GM23338 (cell line): ENCODE results near the gene DTX4. TPM values are rescaled to one million over a fixed set of nuclear protein-coding genes. Genes with fewer than 3 reads are reported as not detected.

Source experiments
- ATAC-seq: fragments of 200-7000 bp; cut with Tn5 transposase; 3 replicates; pipeline ENCODE4 v1.9.1; 2020
- DNase-seq: peaks from one replicate; pipeline ENCODE4 v3.0.0-alpha.2; 2015; ENCODE audit warnings: low spot score
- H2AFZ ChIP-seq: fragments of 200-600 bp; sonication (generic); 2 replicates; pipeline ENCODE4 v1.8.0; 2016; ENCODE audit warnings: antibody characterized with exemption, mild to moderate bottlenecking, moderate library complexity
- H3F3A ChIP-seq: fragments of 200-600 bp; sonication (generic); replicated peaks from 2 replicates; pipeline ENCODE4 v1.8.0; 2017; ENCODE audit warnings: antibody characterized with exemption, mixed run types, low read depth
- H3K27ac ChIP-seq: fragments of 200-600 bp; sonication (generic); 2 replicates; pipeline ENCODE4 v1.6.1; 2016; ENCODE audit warnings: low read depth
- H3K27me3 ChIP-seq: fragments of 200-600 bp; sonication (generic); 2 replicates; pipeline ENCODE4 v1.8.0; 2016; ENCODE audit warnings: mild to moderate bottlenecking, mixed run types, moderate library complexity; ENCODE audit not compliant: insufficient read depth
- H3K36me3 ChIP-seq: fragments of 200-600 bp; sonication (generic); 2 replicates; pipeline ENCODE4 v1.8.0; 2016; ENCODE audit warnings: mild to moderate bottlenecking; ENCODE audit not compliant: insufficient read depth
- H3K4me1 ChIP-seq: fragments of 200-600 bp; sonication (generic); 2 replicates; pipeline ENCODE4 v1.8.0; 2016; ENCODE audit warnings: mild to moderate bottlenecking, moderate library complexity; ENCODE audit not compliant: insufficient read depth
- H3K4me2 ChIP-seq: fragments of 200-600 bp; sonication (generic); 2 replicates; pipeline ENCODE4 v1.7.1; 2017; ENCODE audit warnings: mixed run types
- H3K4me3 ChIP-seq: fragments of 200-600 bp; sonication (generic); 2 replicates; pipeline ENCODE4 v1.6.1; 2016; ENCODE audit warnings: mixed run types
- H3K79me2 ChIP-seq: fragments of 200-600 bp; sonication (generic); replicated peaks from 2 replicates; pipeline ENCODE4 v1.8.0; 2017; ENCODE audit warnings: mild to moderate bottlenecking; ENCODE audit not compliant: insufficient read depth
- H3K9me2 ChIP-seq: fragments of 200-600 bp; sonication (generic); 2 replicates; pipeline ENCODE4 v1.8.0; 2017; ENCODE audit not compliant: insufficient read depth
- H4K20me1 ChIP-seq: fragments of 200-600 bp; sonication (generic); replicated peaks from 2 replicates; pipeline ENCODE4 v1.8.0; 2017; ENCODE audit warnings: mild to moderate bottlenecking; ENCODE audit not compliant: insufficient read depth
- H3K27ac Mint-ChIP-seq: 2 replicates; pipeline ENCODE4 v1.8.0; 2020; ENCODE audit warnings: inconsistent platforms, mild to moderate bottlenecking, moderate library complexity, mixed read lengths
- H3K27me3 Mint-ChIP-seq: 3 replicates; pipeline ENCODE4 v1.8.0; 2022; ENCODE audit warnings: low read depth, mild to moderate bottlenecking, moderate library complexity, mixed read lengths, inconsistent platforms; ENCODE audit not compliant: insufficient read depth, poor library complexity
- H3K36me3 Mint-ChIP-seq: 3 replicates; pipeline ENCODE4 v1.8.0; 2021; ENCODE audit warnings: low read depth, mild to moderate bottlenecking, inconsistent platforms, moderate library complexity, mixed read lengths
- H3K4me1 Mint-ChIP-seq: 3 replicates; pipeline ENCODE4 v1.8.0; 2020; ENCODE audit warnings: mild to moderate bottlenecking, inconsistent platforms, mixed read lengths
- H3K4me3 Mint-ChIP-seq: 3 replicates; pipeline ENCODE4 v1.8.0; 2021; ENCODE audit warnings: moderate library complexity, mild to moderate bottlenecking, inconsistent platforms, mixed read lengths
- H3K9me3 Mint-ChIP-seq: 3 replicates; pipeline ENCODE4 v1.8.0; 2020; ENCODE audit warnings: moderate library complexity, mild to moderate bottlenecking, inconsistent platforms, mixed read lengths
- CREB1 ChIP-seq: fragments of 250-450 bp; sonication (Bioruptor Pico); IDR thresholded peaks from 2 replicates; pipeline ENCODE4 v1.5.0; 2020; ENCODE audit warnings: low read depth, mild to moderate bottlenecking, moderate library complexity
- EZH2 ChIP-seq: fragments of 200-600 bp; sonication (generic); IDR thresholded peaks from one replicate; pipeline ENCODE4 v1.8.0; 2017; ENCODE audit warnings: antibody characterized with exemption, mild to moderate bottlenecking, low read depth; ENCODE audit not compliant: unreplicated experiment
- EZH2phosphoT487 ChIP-seq: fragments of 200-600 bp; sonication (generic); IDR thresholded peaks from one replicate; pipeline ENCODE4 v1.8.1; 2018; ENCODE audit warnings: antibody characterized with exemption; ENCODE audit not compliant: unreplicated experiment
- JUNB ChIP-seq: IDR thresholded peaks from one replicate; pipeline ENCODE4 v1.6.1; 2016; ENCODE audit warnings: antibody characterized with exemption; ENCODE audit not compliant: unreplicated experiment
- NANOG ChIP-seq: IDR thresholded peaks from 2 replicates; pipeline ENCODE4 v1.6.1; 2016; ENCODE audit warnings: antibody characterized with exemption, borderline replicate concordance
- POLR2AphosphoS5 ChIP-seq: IDR thresholded peaks from 2 replicates; pipeline ENCODE4 v1.6.1; 2016; ENCODE audit warnings: antibody characterized with exemption, low read depth
- REST ChIP-seq: IDR thresholded peaks from one replicate; pipeline ENCODE4 v1.6.1; 2018; ENCODE audit warnings: antibody characterized with exemption; ENCODE audit not compliant: unreplicated experiment
- STAT1 ChIP-seq: IDR thresholded peaks from one replicate; pipeline ENCODE4 v1.6.1; 2016; ENCODE audit warnings: antibody characterized with exemption; ENCODE audit not compliant: unreplicated experiment
- ZNF114 ChIP-seq: fragments of 250-450 bp; sonication (Bioruptor Pico); IDR thresholded peaks from 2 replicates; pipeline ENCODE4 v1.5.0; 2020; ENCODE audit warnings: mild to moderate bottlenecking, moderate library complexity
- ZNF462 ChIP-seq: fragments of 250-450 bp; sonication (Bioruptor Pico); IDR thresholded peaks from 2 replicates; pipeline ENCODE4 v1.5.0; 2020; ENCODE audit warnings: mild to moderate bottlenecking, moderate library complexity
- polyA plus RNA-seq: library from polyadenylated mRNA; unstranded; fragments of >200 nt; fragmentation: Nextera tagmentation; extraction: Ambion mirVana; gene quantifications from 2 replicates; pipeline ENCODE4 v1.2.1, GENCODE V29; 2016
- total RNA-seq: library from RNA; depleted of rRNA; stranded (reverse); fragments of >200 nt; shearing (Covaris generic); gene quantifications from 2 replicates; pipeline ENCODE4 v1.2.3, GENCODE V29; 2014
- TF ChIP-seq, protein P1 (sequence below): IDR thresholded peaks from 2 replicates; pipeline ENCODE4 v1.6.1; 2016; ENCODE audit warnings: antibody characterized with exemption

DTX4 gene
- total and polyA plus RNA-seq, 2 experiments from 2014 or later = 4.2 to 14.7 TPM

DNA sequence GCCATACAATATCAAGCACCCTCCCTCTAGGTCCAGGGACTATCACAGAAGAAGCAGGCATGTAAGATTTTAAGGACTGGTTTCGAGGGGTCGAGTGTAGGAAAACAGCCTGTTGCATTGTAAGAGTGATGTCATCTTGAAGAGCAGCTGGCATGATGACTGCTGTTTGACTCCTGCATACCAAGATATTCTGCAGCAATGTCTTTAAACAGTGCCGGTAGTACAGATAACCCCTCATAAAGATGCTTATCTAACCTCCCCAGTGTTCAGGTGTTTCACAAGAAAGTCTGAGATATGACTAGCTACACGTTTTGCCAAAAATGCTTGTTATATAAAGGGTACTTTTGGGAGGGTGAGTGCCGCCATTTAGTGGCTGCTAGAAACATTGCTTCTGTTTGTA is 17.3 kb upstream of the DTX4 start:
- Histone ChIP-seq H3K27ac (no peak overlapping the region), H3K4me1 (no peaks in the 10 kb centered on the region), H4K20me1 (0 out of 2 replicates have a peak, but pooled peaks cover 8% of the 10 kb centered on the region), H3K4me3 (no peak overlapping the region), H3K27me3 (no peaks in the 10 kb centered on the region), H3K36me3 (peaks cover 21% of the 10 kb centered on the region; the same call in 1 of the 2 replicates), H3K4me2 (no peak overlapping the region), H2AFZ (no peak overlapping the region), H3F3A (no peaks in the 10 kb centered on the region), H3K79me2 (no peaks in the 10 kb centered on the region), H3K9me2 (no peaks in the 10 kb centered on the region)
- Mint-ChIP-seq H3K27ac (no peak overlapping the region), H3K4me3 (no peak overlapping the region), H3K36me3 (peaks cover 24% of the 10 kb centered on the region), H3K27me3 (no peaks in the 10 kb centered on the region), H3K4me1 (peaks cover 5% of the 10 kb centered on the region; the same call in 2 of the 3 replicates), H3K9me3 (no peaks in the 10 kb centered on the region)
- no peak for TF ChIP-seq EZH2
- DNase-seq (no peak), ATAC-seq (no peak)

DNA sequence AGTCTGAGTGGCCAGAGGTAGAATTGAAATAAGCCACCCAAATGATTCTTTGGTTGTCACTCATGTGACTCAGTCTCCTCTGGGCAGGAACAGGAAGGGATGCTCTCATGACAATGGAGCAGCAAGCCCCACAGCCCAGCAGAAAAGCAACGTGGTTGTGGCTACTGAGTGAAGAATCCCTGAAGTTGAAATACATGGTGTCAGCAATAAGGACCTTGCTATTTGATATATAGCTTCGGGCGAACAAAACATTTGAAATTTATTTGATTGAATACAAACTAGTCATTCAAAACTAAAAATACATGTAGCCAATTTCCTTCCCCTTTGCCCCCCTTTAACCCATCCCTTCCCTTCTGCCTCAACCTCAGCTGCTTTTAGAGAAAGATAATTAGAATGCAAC is 14.5 kb upstream of the DTX4 start:
- Histone ChIP-seq H3K27ac (no peak overlapping the region), H3K9me2 (no peaks in the 10 kb centered on the region), H3K4me3 (no peak overlapping the region), H3K79me2 (no peaks in the 10 kb centered on the region), H2AFZ (no peak overlapping the region), H3K4me2 (no peak overlapping the region), H4K20me1 (0 out of 2 replicates have a peak, but pooled peaks cover 3% of the 10 kb centered on the region), H3F3A (no peaks in the 10 kb centered on the region), H3K27me3 (no peaks in the 10 kb centered on the region), H3K36me3 (0 out of 2 replicates have a peak, but pooled peaks cover 5% of the 10 kb centered on the region), H3K4me1 (no peaks in the 10 kb centered on the region)
- Mint-ChIP-seq H3K27me3 (no peaks in the 10 kb centered on the region), H3K4me3 (no peak overlapping the region), H3K4me1 (peaks cover 5% of the 10 kb centered on the region; the same call in 2 of the 3 replicates), H3K9me3 (0 out of 3 replicates have a peak, but pooled peaks cover 2% of the 10 kb centered on the region), H3K36me3 (peaks cover 5% of the 10 kb centered on the region), H3K27ac (no peak overlapping the region)
- no peak for DNase-seq
- no peak for ATAC-seq
- TF ChIP-seq EZH2 (no peak), NANOG (no peak), JUNB (no peak), CREB1 (CRISPR knock-in tag) (no peak), EZH2phosphoT487 (no peak), ZNF114 (CRISPR knock-in tag) (no peak), ZNF462 (no peak), POLR2AphosphoS5 (no peak), REST (no peak), STAT1 (no peak)
- TF ChIP-seq, protein P1, sequence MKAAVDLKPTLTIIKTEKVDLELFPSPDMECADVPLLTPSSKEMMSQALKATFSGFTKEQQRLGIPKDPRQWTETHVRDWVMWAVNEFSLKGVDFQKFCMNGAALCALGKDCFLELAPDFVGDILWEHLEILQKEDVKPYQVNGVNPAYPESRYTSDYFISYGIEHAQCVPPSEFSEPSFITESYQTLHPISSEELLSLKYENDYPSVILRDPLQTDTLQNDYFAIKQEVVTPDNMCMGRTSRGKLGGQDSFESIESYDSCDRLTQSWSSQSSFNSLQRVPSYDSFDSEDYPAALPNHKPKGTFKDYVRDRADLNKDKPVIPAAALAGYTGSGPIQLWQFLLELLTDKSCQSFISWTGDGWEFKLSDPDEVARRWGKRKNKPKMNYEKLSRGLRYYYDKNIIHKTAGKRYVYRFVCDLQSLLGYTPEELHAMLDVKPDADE = no peak
